ENCODE results near the gene ATP8B1. TPM values are rescaled to one million over a fixed set of nuclear protein-coding genes. Genes with fewer than 3 reads are reported as not detected.
A peak's percentile ranks its signal among the peaks of the same experiment; 100 is the strongest.

The ATP8B1 gene
- total and polyA plus RNA-seq, 2 experiments from 2014 or later = 7.9 to 38.4 TPM

- no peaks in the 10 kb centered on the region for H3K36me3 ChIP-seq (replicated peaks; ENCODE audit: insufficient read depth, low read depth)
- H3K4me3 ChIP-seq = no peak overlapping the region
- H3K27me3 ChIP-seq = no peaks in the 10 kb centered on the region
- H3K4me1 ChIP-seq (ENCODE audit: insufficient read depth) = peaks cover 26% of the 10 kb centered on the region
- DNase-seq (ENCODE audit: low spot score) = no peak
- no peak overlapping the region for H2AFZ ChIP-seq
- no peaks in the 10 kb centered on the region for H4K20me1 ChIP-seq (ENCODE audit: insufficient read depth, poor library complexity, severe bottlenecking)
- TF ChIP-seq CTCF (IDR thresholded peaks at IDR 0.05; ENCODE audit: poor library complexity) (no peak), EZH2phosphoT487 (IDR thresholded peaks at IDR 0.05; ENCODE audit: low read depth, severe bottlenecking, unreplicated experiment) (no peak), EZH2 (IDR thresholded peaks at IDR 0.05; ENCODE audit: borderline replicate concordance) (no peak)
- no peaks in the 10 kb centered on the region for H3K9me2 ChIP-seq (replicated peaks; ENCODE audit: insufficient read depth)
- no peak overlapping the region for H3K4me2 ChIP-seq
- H3K9me3 ChIP-seq (ENCODE audit: low read depth) = no peaks in the 10 kb centered on the region
- peaks cover 86% of the 10 kb centered on the region for H3K79me2 ChIP-seq
- no peak overlapping the region for H3K27ac ChIP-seq
- WGBS (ENCODE audit: low lambda C conversion rate, missing lambda C conversion rate) = 95% methylated on average over 4 of the region's 4 CpGs
These were observed 12.8 kb downstream of the ATP8B1 start for GRCh38 chr18:57790316-57790715.

GRCh38 chr18:57789759-57790158 is 13.4 kb downstream of the ATP8B1 start:
- Histone ChIP-seq H3K79me2 (peaks cover 86% of the 10 kb centered on the region), H3K9me3 (ENCODE audit: low read depth) (no peaks in the 10 kb centered on the region), H4K20me1 (ENCODE audit: insufficient read depth, poor library complexity, severe bottlenecking) (no peaks in the 10 kb centered on the region), H3K4me2 (no peak overlapping the region), H3K27ac (peak overlapping the region; percentile 38), H3K4me1 (ENCODE audit: insufficient read depth) (peaks cover 26% of the 10 kb centered on the region), H3K36me3 (replicated peaks; ENCODE audit: insufficient read depth, low read depth) (no peaks in the 10 kb centered on the region), H3K4me3 (no peak overlapping the region), H2AFZ (no peak overlapping the region), H3K27me3 (no peaks in the 10 kb centered on the region), H3K9me2 (replicated peaks; ENCODE audit: insufficient read depth) (no peaks in the 10 kb centered on the region)
- no peak for TF ChIP-seq CTCF (IDR thresholded peaks at IDR 0.05; ENCODE audit: poor library complexity)
- TF ChIP-seq EZH2phosphoT487 (IDR thresholded peaks at IDR 0.05; ENCODE audit: low read depth, severe bottlenecking, unreplicated experiment) = no peak
- no peak for TF ChIP-seq EZH2 (IDR thresholded peaks at IDR 0.05; ENCODE audit: borderline replicate concordance)
- WGBS (ENCODE audit: low lambda C conversion rate, missing lambda C conversion rate) = 98% methylated on average over 4 of the region's 4 CpGs
- DNase-seq (ENCODE audit: low spot score) = no peak

GRCh38 chr18:57789090-57789489 is 14.0 kb downstream of the ATP8B1 start:
- peak overlapping the region; percentile 5 for H3K4me2 ChIP-seq
- H4K20me1 ChIP-seq (ENCODE audit: insufficient read depth, poor library complexity, severe bottlenecking) = no peaks in the 10 kb centered on the region
- H3K36me3 ChIP-seq (replicated peaks; ENCODE audit: insufficient read depth, low read depth) = no peaks in the 10 kb centered on the region
- H3K4me1 ChIP-seq (ENCODE audit: insufficient read depth) = peaks cover 25% of the 10 kb centered on the region
- DNase-seq (ENCODE audit: low spot score) = no peak
- 47% methylated on average over 6 of the region's 6 CpGs for WGBS (ENCODE audit: low lambda C conversion rate, missing lambda C conversion rate)
- no peak for TF ChIP-seq EZH2 (IDR thresholded peaks at IDR 0.05; ENCODE audit: borderline replicate concordance)
- TF ChIP-seq EZH2phosphoT487 (IDR thresholded peaks at IDR 0.05; ENCODE audit: low read depth, severe bottlenecking, unreplicated experiment) = no peak
- no peak for TF ChIP-seq CTCF (IDR thresholded peaks at IDR 0.05; ENCODE audit: poor library complexity)
- no peak overlapping the region for H3K4me3 ChIP-seq
- H2AFZ ChIP-seq = no peak overlapping the region
- no peaks in the 10 kb centered on the region for H3K9me3 ChIP-seq (ENCODE audit: low read depth)
- no peaks in the 10 kb centered on the region for H3K27me3 ChIP-seq
- no peaks in the 10 kb centered on the region for H3K9me2 ChIP-seq (replicated peaks; ENCODE audit: insufficient read depth)
- H3K27ac ChIP-seq = peak overlapping the region; percentile 38
- peaks cover 86% of the 10 kb centered on the region for H3K79me2 ChIP-seq

Measured in hepatocyte (in vitro differentiated cells).